GM12891 (cell line): Measurements from ENCODE around the gene TBP.

Experiments used
- DNase-seq: peaks from one replicate; pipeline ENCODE4 v3.0.0; 2011; ENCODE audit warnings: low spot score; ENCODE audit not compliant: insufficient read length
- FAIRE-seq: peaks from 2 replicates; lab custom pipeline; 2011; peaks lifted over from hg19 to GRCh38; lab: Jason Lieb, UNC
- PAX5 ChIP-seq: IDR thresholded peaks from 2 replicates; pipeline ENCODE4 v1.6.1; 2011; ENCODE audit warnings: low read length, moderate library complexity, mild to moderate bottlenecking; ENCODE audit not compliant: insufficient read depth, severe bottlenecking
- POLR2A ChIP-seq: IDR thresholded peaks from 2 replicates; pipeline ENCODE4 v1.6.1; 2011; ENCODE audit warnings: low read depth, low read length, control low read depth
- POLR2AphosphoS5 ChIP-seq: IDR thresholded peaks from 2 replicates; pipeline ENCODE4 v1.6.1; 2011; ENCODE audit warnings: low read depth, low read length, control low read depth
- POU2F2 ChIP-seq: IDR thresholded peaks from 2 replicates; pipeline ENCODE4 v1.6.1; 2011; ENCODE audit warnings: low read depth, mild to moderate bottlenecking, control low read depth, low read length, moderate library complexity
- SPI1 ChIP-seq: IDR thresholded peaks from 2 replicates; pipeline ENCODE4 v1.6.1; 2011; ENCODE audit warnings: low read depth, low read length, control low read depth
- TAF1 ChIP-seq: IDR thresholded peaks from 2 replicates; pipeline ENCODE4 v1.6.1; 2011; ENCODE audit warnings: low read depth, low read length, control low read depth

The TBP gene

GRCh38 chr6:170555305-170555704, 1.1 kb downstream of the TBP start:
- no peak for TF ChIP-seq SPI1
- TF ChIP-seq POLR2A: no peak
- no peak for TF ChIP-seq PAX5
- TF ChIP-seq TAF1: no peak
- no peak for TF ChIP-seq POU2F2
- no peak for TF ChIP-seq POLR2AphosphoS5
- FAIRE-seq (no peak), DNase-seq (no peak)

DNA sequence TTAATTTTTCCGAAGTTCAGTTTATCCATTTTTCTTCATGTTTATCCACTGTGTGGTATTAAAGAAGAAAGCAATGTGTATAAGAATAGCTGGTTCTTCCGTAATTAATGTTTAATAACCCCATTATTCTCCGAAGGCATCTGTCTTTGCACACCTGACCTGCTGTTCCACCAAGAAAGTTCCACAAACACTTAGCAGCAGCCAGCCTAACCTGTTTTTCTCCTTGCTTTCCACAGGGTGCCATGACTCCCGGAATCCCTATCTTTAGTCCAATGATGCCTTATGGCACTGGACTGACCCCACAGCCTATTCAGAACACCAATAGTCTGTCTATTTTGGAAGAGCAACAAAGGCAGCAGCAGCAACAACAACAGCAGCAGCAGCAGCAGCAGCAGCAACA, 7.4 kb downstream of the TBP start:
- no peak for TF ChIP-seq POLR2A
- TF ChIP-seq SPI1: no peak
- TF ChIP-seq POLR2AphosphoS5: no peak
- no peak for TF ChIP-seq POU2F2
- TF ChIP-seq PAX5: no peak
- no peak for TF ChIP-seq TAF1
- no peak for FAIRE-seq
- DNase-seq: no peak

DNA sequence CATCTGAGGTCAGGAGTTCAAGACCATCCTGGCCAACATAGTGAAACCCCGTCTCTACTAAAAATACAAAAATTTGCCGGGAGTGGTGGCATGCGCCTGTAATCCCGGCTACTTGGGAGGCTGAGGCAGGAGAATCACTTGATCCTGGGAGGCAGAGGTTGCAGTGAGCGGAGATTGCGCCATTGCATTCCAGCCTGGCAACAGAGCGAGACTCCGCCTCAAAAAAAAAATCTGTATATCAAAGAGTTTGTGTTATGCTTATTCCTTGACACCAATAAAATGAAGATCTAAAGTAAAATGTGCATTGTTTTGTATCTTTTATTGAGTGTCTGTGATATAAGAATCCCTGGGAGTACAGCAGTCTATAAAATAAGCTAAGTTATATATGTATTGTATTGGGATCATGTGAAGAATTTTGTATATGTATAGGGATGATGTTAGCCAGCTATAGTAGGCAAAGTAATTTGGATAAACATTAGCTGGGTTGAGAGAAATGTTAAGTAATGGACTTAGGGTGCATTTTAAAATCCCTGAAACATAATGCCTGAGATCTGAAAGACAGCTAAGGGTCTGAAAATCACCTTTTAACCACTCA, 10.9 kb downstream of the TBP start:
- no peak for TF ChIP-seq POLR2A
- no peak for TF ChIP-seq POLR2AphosphoS5
- no peak for TF ChIP-seq TAF1
- TF ChIP-seq POU2F2: no peak
- no peak for TF ChIP-seq PAX5
- TF ChIP-seq SPI1: no peak
- FAIRE-seq (no peak), DNase-seq (no peak)

GRCh38 chr6:170572704-170573466, 18.7 kb downstream of the TBP start:
- FAIRE-seq: no peak
- no peak for DNase-seq
- TF ChIP-seq POLR2A (no peak), TAF1 (no peak), POLR2AphosphoS5 (no peak), PAX5 (no peak), SPI1 (no peak), POU2F2 (no peak)

GRCh38 chr6:170575250-170575649, 21.1 kb downstream of the TBP start:
- no peak for DNase-seq
- TF ChIP-seq TAF1: no peak
- no peak for TF ChIP-seq POLR2AphosphoS5
- no peak for TF ChIP-seq SPI1
- TF ChIP-seq POLR2A: no peak
- TF ChIP-seq POU2F2: no peak
- TF ChIP-seq PAX5: no peak
- FAIRE-seq: no peak

GRCh38 chr6:170578909-170579308, 24.7 kb downstream of the TBP start:
- TF ChIP-seq POLR2AphosphoS5: no peak
- no peak for TF ChIP-seq PAX5
- no peak for TF ChIP-seq POU2F2
- no peak for TF ChIP-seq SPI1
- no peak for TF ChIP-seq POLR2A
- TF ChIP-seq TAF1: no peak
- DNase-seq: no peak
- no peak for FAIRE-seq

DNA sequence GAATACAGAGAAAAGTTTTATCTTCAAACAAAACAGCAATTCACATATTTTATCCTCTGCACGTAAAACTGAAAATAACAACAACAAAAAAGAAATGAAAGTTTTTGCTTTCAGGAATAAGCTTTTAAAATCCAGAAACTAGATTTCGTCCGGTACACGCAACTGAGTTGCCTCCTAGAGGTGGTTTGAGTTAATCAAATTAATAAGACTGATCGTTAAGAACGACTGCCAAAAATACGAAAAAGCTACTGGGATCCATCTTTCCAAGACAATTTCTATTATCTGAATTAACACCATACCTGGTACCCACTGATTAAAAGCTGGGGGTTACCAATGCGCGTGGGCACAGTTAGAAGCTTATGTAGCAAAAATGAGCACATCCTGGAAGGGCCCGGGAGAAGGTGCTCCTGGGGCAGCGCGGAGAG, 29.6 kb downstream of the TBP start:
- TF ChIP-seq POLR2AphosphoS5 (no peak), PAX5 (no peak), TAF1 (no peak), POU2F2 (no peak), SPI1 (no peak), POLR2A (no peak)
- DNase-seq (no peak), FAIRE-seq (no peak)

DNA sequence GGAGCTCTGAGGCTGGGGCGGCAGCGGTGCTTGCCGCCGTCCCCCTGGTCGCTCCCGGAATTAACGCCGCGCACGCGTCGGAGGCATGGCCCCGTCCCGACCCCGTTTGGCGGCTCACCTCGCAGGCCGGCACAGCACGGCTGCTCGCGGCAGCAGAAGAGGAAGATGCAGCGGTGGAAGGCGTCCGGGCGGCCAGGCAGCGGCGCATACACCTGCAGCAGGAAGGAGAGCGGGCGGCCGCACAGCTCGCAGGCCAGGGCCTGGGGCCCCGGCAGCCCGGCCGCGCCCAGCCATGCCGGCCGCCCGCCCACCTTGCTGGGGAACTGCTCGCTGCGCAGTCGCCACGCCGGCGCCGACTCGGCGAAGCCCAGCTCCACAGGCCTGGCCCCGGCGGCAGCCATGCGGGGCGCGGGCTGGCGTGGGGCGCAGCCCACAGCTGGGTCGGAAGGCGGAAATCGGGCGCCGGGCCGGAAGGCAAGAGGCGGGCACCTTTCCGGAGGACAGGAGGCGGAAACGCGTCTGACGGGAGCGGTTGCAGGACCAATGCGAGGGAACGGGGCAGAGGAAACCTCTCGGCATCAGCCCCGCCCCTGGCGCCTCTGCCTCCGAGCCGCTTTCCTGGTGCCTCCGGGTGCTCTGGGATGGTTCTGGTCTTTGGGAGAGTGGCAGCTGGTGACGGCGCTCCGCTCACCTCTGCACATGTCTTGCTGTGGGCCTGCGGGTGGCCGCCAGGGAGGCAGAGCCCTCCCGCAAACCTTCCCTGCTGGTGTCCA, 30.2 kb downstream of the TBP start, which contains the start of gene PDCD2:
TSS of gene PDCD2 (minus strand) at position 457 of the 773 bp plus-strand sequence. CDS start at position 401, 56 bp downstream.
- TF ChIP-seq POLR2A: peak; percentile 86
- TF ChIP-seq POLR2AphosphoS5: peak; percentile 76; the same call in 1 of the 2 replicates
- peak; percentile 68 for TF ChIP-seq TAF1
- TF ChIP-seq POU2F2: no peak
- TF ChIP-seq SPI1: no peak
- peak; percentile 88 for TF ChIP-seq PAX5
- DNase-seq: peak; percentile 88
- peak; percentile 97 for FAIRE-seq

DNA sequence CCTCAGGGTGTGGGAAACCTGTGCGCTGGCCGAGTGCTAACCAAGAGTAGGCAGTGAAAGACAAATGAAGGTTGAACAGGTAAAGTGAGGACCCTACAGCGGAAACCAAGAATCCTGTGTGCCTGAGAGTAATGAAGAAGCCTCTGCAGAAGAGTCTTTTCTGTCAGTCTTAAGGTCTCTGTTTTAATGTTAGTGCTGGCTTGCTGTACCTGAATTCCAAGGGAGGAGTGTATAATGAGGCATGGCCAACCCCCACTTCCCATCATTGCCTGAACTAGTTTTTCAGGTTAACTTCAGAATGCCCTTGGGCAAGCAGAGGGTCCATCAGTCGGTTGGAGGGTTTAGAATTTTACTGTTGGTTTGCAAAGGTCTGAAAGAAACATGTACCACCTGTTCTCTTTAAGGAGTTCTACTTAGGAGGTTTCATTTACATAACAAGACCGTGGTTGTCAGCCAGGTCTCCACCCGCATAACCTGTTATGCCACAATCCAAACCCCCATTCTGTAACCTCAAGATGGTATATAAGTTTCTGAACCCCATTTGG, 30.9 kb downstream of the TBP start:
- no peak for FAIRE-seq
- 0 out of 2 replicates have a peak, but pooled peaks have one; percentile 1 for TF ChIP-seq SPI1
- no peak for TF ChIP-seq POU2F2
- TF ChIP-seq TAF1: no peak; the same call in 1 of the 2 replicates
- no peak for DNase-seq
